Fibroblast of villous mesenchyme (primary cell): ENCODE results near the gene SCEL. TPM values are rescaled to one million over a fixed set of nuclear protein-coding genes. Genes with fewer than 3 reads are reported as not detected.

Experiments used
- DNase-seq: peaks from one replicate; pipeline ENCODE4 v3.0.0-alpha.2; 2010; ENCODE audit warnings: low read depth
- H3K4me3 ChIP-seq: 2 replicates; pipeline ENCODE4 v1.5.1; 2011; ENCODE audit warnings: low read depth, mild to moderate bottlenecking, low read length
- total RNA-seq: library from RNA; depleted of rRNA; stranded (reverse); fragments of >200 nt; gene quantifications from 2 replicates; pipeline ENCODE4 v1.2.3, GENCODE V29; 2012
- TF ChIP-seq, protein P1 (sequence below): IDR thresholded peaks from 2 replicates; pipeline ENCODE4 v1.5.1; 2012; ENCODE audit warnings: low read depth, mild to moderate bottlenecking, low read length; ENCODE audit not compliant: insufficient read depth

Gene SCEL
- total RNA-seq, 1 donor, result not detected

DNA sequence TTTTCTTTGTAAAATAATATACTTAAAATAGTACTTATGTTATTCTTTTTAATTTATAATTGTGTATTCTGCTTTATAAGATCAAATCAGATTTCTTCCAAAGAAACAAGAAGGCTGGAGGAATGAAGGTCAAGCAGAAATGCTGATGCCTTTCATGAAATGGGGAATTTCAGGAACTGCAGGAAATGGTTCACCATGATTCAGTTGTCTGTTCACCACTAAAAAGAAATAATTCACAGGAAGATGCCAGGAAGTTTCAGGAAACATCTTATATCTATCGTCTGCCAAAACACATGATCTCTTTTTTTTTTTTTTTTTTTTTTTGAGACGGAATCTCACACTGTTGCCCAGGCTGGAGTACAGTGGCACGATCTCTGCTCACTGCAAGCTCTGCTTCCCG, 15.7 kb upstream of the SCEL start:
- TF ChIP-seq, protein P1, sequence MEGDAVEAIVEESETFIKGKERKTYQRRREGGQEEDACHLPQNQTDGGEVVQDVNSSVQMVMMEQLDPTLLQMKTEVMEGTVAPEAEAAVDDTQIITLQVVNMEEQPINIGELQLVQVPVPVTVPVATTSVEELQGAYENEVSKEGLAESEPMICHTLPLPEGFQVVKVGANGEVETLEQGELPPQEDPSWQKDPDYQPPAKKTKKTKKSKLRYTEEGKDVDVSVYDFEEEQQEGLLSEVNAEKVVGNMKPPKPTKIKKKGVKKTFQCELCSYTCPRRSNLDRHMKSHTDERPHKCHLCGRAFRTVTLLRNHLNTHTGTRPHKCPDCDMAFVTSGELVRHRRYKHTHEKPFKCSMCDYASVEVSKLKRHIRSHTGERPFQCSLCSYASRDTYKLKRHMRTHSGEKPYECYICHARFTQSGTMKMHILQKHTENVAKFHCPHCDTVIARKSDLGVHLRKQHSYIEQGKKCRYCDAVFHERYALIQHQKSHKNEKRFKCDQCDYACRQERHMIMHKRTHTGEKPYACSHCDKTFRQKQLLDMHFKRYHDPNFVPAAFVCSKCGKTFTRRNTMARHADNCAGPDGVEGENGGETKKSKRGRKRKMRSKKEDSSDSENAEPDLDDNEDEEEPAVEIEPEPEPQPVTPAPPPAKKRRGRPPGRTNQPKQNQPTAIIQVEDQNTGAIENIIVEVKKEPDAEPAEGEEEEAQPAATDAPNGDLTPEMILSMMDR, result no peak
- DNase-seq, result no peak
- no peak overlapping the region for H3K4me3 ChIP-seq

DNA sequence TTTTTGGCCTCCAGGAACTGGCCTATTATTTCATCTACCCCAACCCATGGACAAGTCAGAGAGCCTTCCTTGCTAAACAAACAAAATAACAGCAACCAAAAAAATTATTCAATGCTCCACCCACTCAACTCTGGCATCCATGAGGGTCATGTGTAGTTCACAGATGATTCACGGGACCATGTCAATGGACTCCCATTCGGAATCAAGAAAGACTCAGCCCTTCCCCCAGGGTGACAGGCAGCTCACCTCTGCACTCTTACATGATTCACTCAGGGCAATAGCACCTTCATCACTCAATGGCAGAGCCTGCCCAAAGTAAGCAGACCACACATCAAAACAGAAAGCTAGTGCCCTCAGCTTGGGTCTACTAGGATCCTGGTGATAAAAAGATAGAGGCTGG, 14.3 kb upstream of the SCEL start:
- TF ChIP-seq, protein P1, result no peak
- DNase-seq, result no peak
- H3K4me3 ChIP-seq, result no peak overlapping the region

DNA sequence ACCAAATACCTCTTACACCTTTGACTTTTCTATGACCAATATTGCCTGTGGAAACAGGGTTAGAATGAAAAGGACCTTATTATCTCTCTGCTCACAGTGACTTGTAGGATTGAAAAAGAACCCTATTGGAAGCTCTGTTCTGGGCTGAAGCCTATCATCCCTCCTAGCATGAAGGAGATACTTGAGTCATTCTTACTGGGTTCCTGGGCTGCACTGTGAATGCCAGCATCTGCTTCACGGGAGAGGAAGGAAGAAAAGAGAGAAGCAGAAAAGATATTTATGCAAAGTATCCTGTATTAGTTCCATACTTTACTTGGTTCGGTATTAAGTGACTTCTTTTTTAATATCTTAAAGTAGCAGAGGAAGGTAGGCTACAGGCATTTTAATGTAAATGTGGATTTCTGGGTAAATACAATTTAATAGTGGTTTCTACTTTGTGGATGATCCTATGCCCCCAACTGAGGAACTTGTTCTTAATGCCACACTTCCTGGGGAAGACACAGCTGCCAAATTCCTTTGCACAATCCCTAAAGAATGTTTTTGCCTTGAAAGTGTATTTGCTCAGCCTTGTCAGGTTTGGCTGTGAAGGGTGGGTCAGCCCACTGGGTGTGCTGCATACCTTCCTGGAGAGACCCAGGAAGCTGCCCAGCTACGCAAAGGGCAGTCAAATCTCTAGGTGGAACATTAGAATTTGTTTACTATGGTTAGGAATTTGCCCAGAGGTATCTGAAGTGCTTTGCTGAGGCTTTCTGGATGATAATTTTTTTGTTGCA, 13.7 kb upstream of the SCEL start:
- DNase-seq, result no peak
- TF ChIP-seq, protein P1, result no peak
- H3K4me3 ChIP-seq, result no peak overlapping the region

DNA sequence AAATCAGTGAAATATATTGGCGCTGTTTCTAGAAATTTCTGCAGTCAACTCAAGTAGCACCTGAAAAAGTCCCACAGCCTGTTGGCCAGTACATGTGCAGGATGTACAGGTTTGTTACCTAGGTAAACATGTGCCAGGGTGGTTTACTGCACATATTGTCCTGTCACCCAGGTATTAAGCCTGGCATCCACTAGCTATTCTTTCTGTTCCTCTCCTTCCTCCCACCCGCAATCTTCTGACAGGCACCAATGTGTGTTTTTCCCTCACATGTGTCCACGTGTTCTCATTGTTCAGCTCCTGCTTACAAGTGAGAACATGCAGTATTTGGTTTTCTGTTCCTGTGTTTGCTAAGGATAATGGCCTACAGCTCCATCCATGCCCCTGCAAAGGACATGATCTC, 13.1 kb upstream of the SCEL start:
- no peak overlapping the region for H3K4me3 ChIP-seq
- TF ChIP-seq, protein P1, result no peak
- DNase-seq, result no peak

DNA sequence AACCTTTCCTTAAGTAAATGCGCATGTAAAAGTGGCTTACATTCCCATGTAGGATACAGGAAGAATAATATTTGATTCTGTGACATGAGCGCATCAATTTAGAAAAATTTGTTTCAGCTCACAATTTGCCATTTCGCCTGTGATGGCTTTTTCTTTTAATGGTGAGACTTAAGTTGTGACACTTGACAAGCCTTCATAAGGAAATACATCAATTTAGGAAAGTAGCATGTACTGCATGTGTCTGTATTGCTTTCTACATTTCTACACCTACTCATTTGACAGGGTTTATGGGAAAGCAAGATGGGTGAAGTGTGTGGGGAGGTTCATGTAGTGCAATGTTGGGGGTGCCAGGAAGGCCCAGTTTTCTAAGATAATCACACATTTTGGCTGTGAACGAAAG, 12.1 kb upstream of the SCEL start:
- no peak overlapping the region for H3K4me3 ChIP-seq
- no peak for DNase-seq
- TF ChIP-seq, protein P1, result no peak

DNA sequence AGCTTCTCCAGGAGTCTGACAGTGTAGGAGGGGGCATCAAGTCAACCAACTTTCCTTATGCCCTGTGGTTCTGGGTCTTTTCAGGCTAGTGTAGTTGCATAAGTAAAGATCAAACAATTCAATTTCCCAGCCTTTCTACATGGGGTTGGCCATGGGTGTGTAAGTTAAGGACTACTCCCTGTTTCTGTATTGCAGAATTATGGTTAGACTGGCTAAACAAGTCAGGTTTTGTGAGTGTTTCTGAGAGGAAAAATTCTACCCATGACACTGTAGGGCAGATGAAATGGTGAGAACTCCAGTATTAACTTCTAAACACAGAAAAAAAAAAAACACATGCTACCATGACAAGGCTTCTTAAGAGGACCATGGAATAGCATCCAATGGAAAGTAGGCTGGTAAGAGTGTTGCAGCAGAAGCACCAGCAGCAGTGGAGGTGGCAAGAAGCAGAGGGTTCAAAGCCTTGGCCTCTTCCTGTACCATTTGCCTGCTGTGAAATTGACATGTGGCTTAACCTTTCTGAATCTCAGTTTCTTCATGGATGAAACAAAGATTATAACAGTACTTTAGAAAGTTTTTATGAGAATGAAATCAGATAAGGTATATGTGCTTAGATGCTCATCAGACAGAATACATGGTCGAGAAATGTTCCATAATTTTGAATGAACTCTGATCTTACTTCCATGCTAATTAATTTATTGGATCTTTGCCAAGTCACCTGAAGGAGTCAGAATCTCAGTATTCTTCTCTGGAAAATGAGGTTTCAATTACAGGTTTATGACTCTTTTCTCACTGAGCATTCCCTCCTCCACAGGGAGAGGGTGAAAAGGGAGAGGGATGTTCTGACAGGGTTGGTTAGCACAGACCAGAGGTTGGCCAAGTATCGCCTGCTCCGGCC, 11.4 kb upstream of the SCEL start:
- no peak for DNase-seq
- H3K4me3 ChIP-seq, result no peak overlapping the region
- TF ChIP-seq, protein P1, result no peak
